HUES48 (cell line): Measurements from ENCODE around the gene ATP2B3.
A peak's percentile ranks its signal among the peaks of the same experiment; 100 is the strongest.

Experiments
- H3K27ac ChIP-seq: one replicate; pipeline ENCODE4 v1.7.0; 2013; ENCODE audit warnings: low read depth, low read length, inconsistent platforms
- H3K27me3 ChIP-seq: 2 replicates; pipeline ENCODE4 v1.6.1; 2013; ENCODE audit warnings: mild to moderate bottlenecking, low read length; ENCODE audit not compliant: control insufficient read depth, insufficient read depth
- H3K36me3 ChIP-seq: 2 replicates; pipeline ENCODE4 v1.6.1; 2013; ENCODE audit warnings: low read length; ENCODE audit not compliant: control insufficient read depth, insufficient read depth
- H3K4me1 ChIP-seq: 2 replicates; pipeline ENCODE4 v1.6.1; 2013; ENCODE audit warnings: mild to moderate bottlenecking, low read length; ENCODE audit not compliant: control insufficient read depth, insufficient read depth
- H3K4me3 ChIP-seq: 2 replicates; pipeline ENCODE4 v1.5.1; 2013; ENCODE audit warnings: mild to moderate bottlenecking, low read depth, low read length
- H3K9ac ChIP-seq: 2 replicates; pipeline ENCODE4 v1.6.1; 2013; ENCODE audit warnings: mild to moderate bottlenecking, low read depth, low read length, moderate library complexity
- H3K9me3 ChIP-seq: 2 replicates; pipeline ENCODE4 v1.6.1; 2013; ENCODE audit warnings: low read length; ENCODE audit not compliant: control insufficient read depth, insufficient read depth

Gene ATP2B3

GRCh38 chrX:153490217-153490930, 27.1 kb upstream of the ATP2B3 start:
- Histone ChIP-seq H3K4me3 (no peak overlapping the region), H3K27me3 (no peaks in the 10 kb centered on the region), H3K9ac (no peak overlapping the region), H3K36me3 (no peaks in the 10 kb centered on the region), H3K4me1 (no peaks in the 10 kb centered on the region), H3K9me3 (peaks cover 26% of the 10 kb centered on the region), H3K27ac (no peak overlapping the region)

DNA sequence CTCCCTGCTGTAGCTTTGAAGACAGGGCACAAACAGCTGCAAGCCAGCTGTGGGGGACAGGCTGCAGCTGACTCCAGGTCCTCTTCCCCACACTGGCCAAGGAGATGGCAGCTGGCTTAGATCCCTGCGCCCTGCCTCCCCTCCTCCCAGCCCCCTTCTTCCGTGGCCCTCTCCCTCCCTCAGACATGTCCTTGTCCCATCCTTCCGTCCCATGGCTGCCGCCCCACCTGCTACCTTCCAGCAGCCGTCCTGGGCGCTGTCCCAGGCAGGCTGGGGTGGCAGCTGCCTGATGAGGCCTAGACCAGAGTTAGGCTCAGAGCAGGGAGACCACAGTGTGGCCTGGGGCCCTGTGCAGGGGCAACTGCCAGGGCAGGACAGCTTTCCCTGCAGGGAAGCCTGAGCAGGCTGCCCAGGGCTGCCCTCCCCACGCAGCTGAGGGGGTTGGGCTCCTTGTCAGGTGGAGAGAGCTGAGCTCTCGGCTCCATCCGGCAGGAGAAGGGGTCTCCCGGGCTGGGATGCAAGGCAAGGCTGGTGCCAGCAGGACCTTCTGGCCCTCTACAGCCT, 26.0 kb upstream of the ATP2B3 start:
- Histone ChIP-seq H3K9me3 (peaks cover 26% of the 10 kb centered on the region), H3K4me3 (no peak overlapping the region), H3K4me1 (no peaks in the 10 kb centered on the region), H3K27me3 (no peaks in the 10 kb centered on the region), H3K9ac (no peak overlapping the region), H3K27ac (no peak overlapping the region), H3K36me3 (no peaks in the 10 kb centered on the region)

DNA sequence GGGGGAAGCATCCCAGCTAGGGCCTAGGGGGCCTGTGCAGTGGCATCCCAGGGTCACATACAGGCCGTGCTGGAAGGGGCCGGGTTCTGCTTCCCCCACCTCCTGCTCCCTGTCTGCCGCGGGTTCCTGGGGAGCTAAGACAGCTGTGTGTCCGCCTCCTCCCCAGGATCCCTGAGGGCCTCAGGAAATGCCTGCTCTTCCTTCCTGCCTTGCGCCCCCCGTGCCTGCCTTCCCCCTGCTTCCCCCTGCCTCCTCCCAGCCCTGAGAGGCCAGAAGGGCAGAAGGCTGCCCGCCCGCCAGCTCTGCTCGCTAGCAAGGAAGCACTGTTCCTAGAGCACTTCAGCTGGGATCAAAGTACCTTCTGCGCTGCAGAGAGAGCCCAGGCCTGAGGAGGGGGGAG, 25.5 kb upstream of the ATP2B3 start:
- Histone ChIP-seq H3K36me3 (no peaks in the 10 kb centered on the region), H3K9me3 (peaks cover 24% of the 10 kb centered on the region), H3K9ac (no peak overlapping the region), H3K4me3 (no peak overlapping the region), H3K4me1 (no peaks in the 10 kb centered on the region), H3K27ac (no peak overlapping the region), H3K27me3 (no peaks in the 10 kb centered on the region)

DNA sequence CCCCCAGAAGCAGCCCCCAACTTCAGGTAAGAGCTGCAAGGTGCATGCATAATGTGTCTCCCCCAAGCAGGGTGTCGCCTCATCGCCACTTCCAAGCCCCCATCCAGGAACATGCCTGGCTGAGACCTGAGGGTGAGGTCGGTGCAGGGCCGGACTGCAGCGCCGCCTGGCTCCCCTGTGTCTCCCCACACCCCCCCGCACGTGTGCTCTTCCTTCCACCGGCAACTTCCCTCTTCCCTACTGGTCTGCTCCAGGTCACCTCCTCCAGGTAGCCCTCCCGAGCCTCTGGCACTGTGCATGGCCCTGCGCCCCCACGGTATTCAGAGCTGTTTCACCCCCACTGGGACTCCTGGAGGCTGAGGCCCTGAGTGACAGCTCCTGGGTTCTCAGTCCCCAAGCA, 24.9 kb upstream of the ATP2B3 start:
- Histone ChIP-seq H3K9me3 (peaks cover 24% of the 10 kb centered on the region), H3K27ac (no peak overlapping the region), H3K27me3 (no peaks in the 10 kb centered on the region), H3K36me3 (no peaks in the 10 kb centered on the region), H3K4me3 (no peak overlapping the region), H3K9ac (no peak overlapping the region), H3K4me1 (no peaks in the 10 kb centered on the region)

DNA sequence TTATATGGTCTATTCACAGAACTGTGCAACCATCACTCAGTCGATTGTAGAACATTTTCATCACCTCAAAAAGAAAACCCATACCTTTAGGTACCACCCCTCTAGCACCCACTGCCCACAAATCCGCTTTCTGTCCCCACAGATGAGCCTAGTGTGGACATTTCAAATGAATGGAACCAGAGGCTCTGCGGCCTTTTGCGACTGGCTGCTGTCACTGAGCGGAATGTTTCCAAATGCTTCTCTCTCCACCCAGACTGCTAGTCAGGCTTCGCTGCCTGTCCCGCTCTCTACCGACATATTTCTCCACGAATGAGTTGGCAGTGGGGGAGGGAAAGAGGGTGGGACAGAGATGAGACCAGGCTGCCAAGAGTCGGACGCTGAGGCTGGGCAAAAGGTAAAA, 24.4 kb upstream of the ATP2B3 start:
- Histone ChIP-seq H3K27me3 (no peaks in the 10 kb centered on the region), H3K9me3 (peaks cover 27% of the 10 kb centered on the region), H3K27ac (no peak overlapping the region), H3K36me3 (no peaks in the 10 kb centered on the region), H3K4me1 (no peaks in the 10 kb centered on the region), H3K9ac (no peak overlapping the region), H3K4me3 (no peak overlapping the region)

DNA sequence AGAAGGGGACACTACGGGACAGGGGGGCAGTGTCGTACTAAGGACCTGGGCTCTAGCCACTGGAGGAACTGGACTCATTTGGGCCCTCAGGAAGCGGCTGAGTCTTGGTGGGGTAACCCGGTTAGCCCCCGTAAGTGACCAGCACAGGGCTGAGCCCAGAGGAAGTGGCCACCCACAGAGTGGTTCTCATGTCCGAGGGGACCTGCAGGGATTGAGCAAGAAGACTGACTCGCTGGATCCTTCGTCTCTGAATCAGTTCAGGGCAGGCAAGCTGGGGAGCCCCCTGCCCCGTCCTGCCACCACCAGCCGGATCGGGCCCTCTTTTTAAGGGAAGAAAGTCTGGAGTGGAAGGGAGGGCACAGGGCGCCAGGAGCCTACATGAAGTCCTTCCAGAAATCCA, 23.4 kb upstream of the ATP2B3 start:
- H3K9ac ChIP-seq, result no peak overlapping the region
- H3K9me3 ChIP-seq, result peaks cover 35% of the 10 kb centered on the region
- H3K36me3 ChIP-seq, result no peaks in the 10 kb centered on the region
- H3K4me3 ChIP-seq, result no peak overlapping the region
- no peak overlapping the region for H3K27ac ChIP-seq
- no peaks in the 10 kb centered on the region for H3K27me3 ChIP-seq
- H3K4me1 ChIP-seq, result no peaks in the 10 kb centered on the region

GRCh38 chrX:153494541-153495361, 22.7 kb upstream of the ATP2B3 start, which contains the start of gene BGN:
Gene BGN, plus strand, starts transcription at chrX:153494980. Its CDS starts 9,652 bp downstream, at chrX:153504632.
- Histone ChIP-seq H3K27me3 (no peaks in the 10 kb centered on the region), H3K9ac (no peak within 1 kb of the TSS), H3K4me1 (no peaks in the 10 kb centered on the region), H3K36me3 (no peaks in the 10 kb centered on the region), H3K27ac (no peak within 1 kb of the TSS), H3K4me3 (peak within 1 kb of the TSS; percentile 51), H3K9me3 (peaks cover 33% of the 10 kb centered on the region)

GRCh38 chrX:153495362-153495751, 22.1 kb upstream of the ATP2B3 start:
- peaks cover 30% of the 10 kb centered on the region for H3K9me3 ChIP-seq
- H3K27me3 ChIP-seq, result no peaks in the 10 kb centered on the region
- no peak overlapping the region for H3K27ac ChIP-seq
- no peaks in the 10 kb centered on the region for H3K4me1 ChIP-seq
- H3K36me3 ChIP-seq, result no peaks in the 10 kb centered on the region
- H3K9ac ChIP-seq, result no peak overlapping the region
- H3K4me3 ChIP-seq, result peak overlapping the region; percentile 51

DNA sequence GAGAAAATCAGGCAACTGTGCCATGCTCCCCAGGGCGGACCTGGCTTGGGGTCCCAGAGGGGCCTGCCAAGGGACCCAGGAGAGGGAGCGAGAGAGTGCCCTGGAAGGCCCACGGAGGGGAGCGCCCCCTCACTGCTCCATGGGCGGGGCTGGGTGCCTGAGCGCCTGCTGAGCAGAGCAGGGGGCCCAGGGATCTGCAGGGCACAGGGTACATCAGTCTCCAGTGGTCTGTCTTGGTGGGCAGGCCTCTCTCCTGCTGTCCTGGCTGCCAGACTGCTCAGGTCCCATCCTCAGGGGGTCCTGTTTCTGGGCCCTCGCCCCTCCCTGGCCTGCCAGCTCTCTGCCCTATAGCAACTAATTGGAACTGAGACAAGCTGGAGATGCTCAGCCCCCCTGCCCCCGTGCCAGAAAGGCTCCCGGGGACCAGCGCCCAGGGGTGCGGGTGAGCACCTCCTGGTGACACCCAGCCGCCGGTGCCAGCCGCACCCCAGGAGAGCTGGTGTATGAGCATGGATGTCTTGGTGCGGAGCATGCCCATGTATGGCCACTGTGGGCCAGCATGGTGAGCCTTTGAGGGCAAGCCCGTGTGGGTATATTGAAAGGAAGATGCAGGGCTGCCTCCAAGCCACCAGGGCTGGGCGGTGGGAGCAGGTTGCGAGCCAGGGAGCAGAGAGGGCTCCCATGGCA, 21.4 kb upstream of the ATP2B3 start:
- Histone ChIP-seq H3K36me3 (no peaks in the 10 kb centered on the region), H3K4me1 (no peaks in the 10 kb centered on the region), H3K27me3 (no peaks in the 10 kb centered on the region), H3K9me3 (peaks cover 30% of the 10 kb centered on the region; the same call in 1 of the 2 replicates), H3K27ac (no peak overlapping the region), H3K4me3 (no peak overlapping the region), H3K9ac (no peak overlapping the region)

- Histone ChIP-seq H3K9ac (no peak overlapping the region), H3K27ac (no peak overlapping the region), H3K4me3 (no peak overlapping the region), H3K36me3 (no peaks in the 10 kb centered on the region), H3K9me3 (peaks cover 35% of the 10 kb centered on the region), H3K27me3 (no peaks in the 10 kb centered on the region), H3K4me1 (no peaks in the 10 kb centered on the region)
Observed at GRCh38 chrX:153496590-153496959, 20.9 kb upstream of the ATP2B3 start.
